SK-N-SH treated with all-trans-retinoic acid at 6 μM for 48 hours (cell line): Measurements from ENCODE around the gene BAZ1A.

Experiments
- ATAC-seq: fragments of 200-7000 bp; cut with Tn5 transposase; 3 replicates; pipeline ENCODE4 v1.9.1; 2020; ENCODE audit warnings: mild to moderate bottlenecking, moderate library complexity
- ARNTL ChIP-seq: fragments of 450-650 bp; formaldehyde crosslinking; IDR thresholded peaks from 2 replicates; pipeline ENCODE4 v1.5.0; 2020; ENCODE audit warnings: low read depth, mild to moderate bottlenecking, moderate library complexity, borderline replicate concordance
- BACH2 ChIP-seq: fragments of 250-450 bp; sonication (Bioruptor Pico); IDR thresholded peaks from 2 replicates; pipeline ENCODE4 v1.9.0; 2021; ENCODE audit warnings: mild to moderate bottlenecking, borderline replicate concordance
- CREB5 ChIP-seq: fragments of 250-450 bp; sonication (Bioruptor Pico); IDR thresholded peaks from 2 replicates; pipeline ENCODE4 v1.5.1; 2020; ENCODE audit warnings: low read depth, mild to moderate bottlenecking, moderate library complexity
- CSDC2 ChIP-seq: fragments of 250-450 bp; sonication (Bioruptor Pico); IDR thresholded peaks from 2 replicates; pipeline ENCODE4 v1.5.0; 2020; ENCODE audit warnings: mild to moderate bottlenecking, moderate library complexity
- CSRNP3 ChIP-seq: fragments of 250-450 bp; sonication (Bioruptor Pico); IDR thresholded peaks from 2 replicates; pipeline ENCODE4 v1.5.1; 2021; ENCODE audit warnings: mild to moderate bottlenecking, moderate library complexity
- GLIS3 ChIP-seq: fragments of 250-450 bp; sonication (Bioruptor Pico); IDR thresholded peaks from 2 replicates; pipeline ENCODE4 v1.5.0; 2020; ENCODE audit warnings: mild to moderate bottlenecking, moderate library complexity
- ISL1 ChIP-seq: fragments of 250-450 bp; sonication (Bioruptor Pico); IDR thresholded peaks from 2 replicates; pipeline ENCODE4 v2.1.2; 2022; ENCODE audit warnings: mild to moderate bottlenecking, moderate library complexity
- OSR1 ChIP-seq: fragments of 250-450 bp; sonication (Bioruptor Pico); IDR thresholded peaks from 2 replicates; pipeline ENCODE4 v1.8.0; 2022; ENCODE audit warnings: moderate library complexity, mild to moderate bottlenecking, inconsistent platforms
- PATZ1 ChIP-seq: fragments of 250-450 bp; sonication (Bioruptor Pico); IDR thresholded peaks from 2 replicates; pipeline ENCODE4 v1.8.0; 2020; ENCODE audit warnings: mild to moderate bottlenecking, moderate library complexity, borderline replicate concordance
- POU6F1 ChIP-seq: fragments of 250-450 bp; sonication (Bioruptor Pico); IDR thresholded peaks from 2 replicates; pipeline ENCODE4 v1.8.0; 2021; ENCODE audit warnings: low read depth, mild to moderate bottlenecking, moderate library complexity, borderline replicate concordance
- PPARA ChIP-seq: fragments of 250-450 bp; sonication (Bioruptor Pico); IDR thresholded peaks from 2 replicates; pipeline ENCODE4 v1.5.0; 2020; ENCODE audit warnings: mild to moderate bottlenecking, borderline replicate concordance
- RARB ChIP-seq: fragments of 250-450 bp; sonication (Bioruptor Pico); IDR thresholded peaks from 2 replicates; pipeline ENCODE4 v1.8.0; 2021; ENCODE audit warnings: mild to moderate bottlenecking, moderate library complexity
- SNAI2 ChIP-seq: fragments of 250-450 bp; sonication (Bioruptor Pico); IDR thresholded peaks from 2 replicates; pipeline ENCODE4 v1.5.0; 2020; ENCODE audit warnings: mild to moderate bottlenecking, moderate library complexity
- TCF4 ChIP-seq: fragments of 250-450 bp; sonication (Bioruptor Pico); IDR thresholded peaks from 2 replicates; pipeline ENCODE4 v1.8.0; 2021; ENCODE audit warnings: mild to moderate bottlenecking, moderate library complexity, borderline replicate concordance
- TOX ChIP-seq: fragments of 250-450 bp; sonication (Bioruptor Pico); IDR thresholded peaks from 2 replicates; pipeline ENCODE4 v1.8.0; 2021; ENCODE audit warnings: mild to moderate bottlenecking, moderate library complexity, borderline replicate concordance
- TSHZ2 ChIP-seq: fragments of 250-450 bp; sonication (Bioruptor Pico); IDR thresholded peaks from 2 replicates; pipeline ENCODE4 v1.5.0; 2020; ENCODE audit warnings: mild to moderate bottlenecking, moderate library complexity
- ZC3H10 ChIP-seq: fragments of 250-450 bp; sonication (Bioruptor Pico); IDR thresholded peaks from 2 replicates; pipeline ENCODE4 v1.5.1; 2021; ENCODE audit warnings: mild to moderate bottlenecking, moderate library complexity
- ZFP3 ChIP-seq: fragments of 250-450 bp; sonication (Bioruptor Pico); IDR thresholded peaks from 2 replicates; pipeline ENCODE4 v1.5.0; 2020; ENCODE audit warnings: mild to moderate bottlenecking, moderate library complexity
- ZFP30 ChIP-seq: fragments of 450-650 bp; formaldehyde crosslinking; IDR thresholded peaks from 2 replicates; pipeline ENCODE4 v1.5.0; 2022; ENCODE audit warnings: mild to moderate bottlenecking, moderate library complexity
- ZNF70 ChIP-seq: fragments of 450-650 bp; formaldehyde crosslinking; IDR thresholded peaks from 2 replicates; pipeline ENCODE4 v1.5.0; 2020; ENCODE audit warnings: mild to moderate bottlenecking, moderate library complexity
- ZNF8 ChIP-seq: fragments of 450-650 bp; formaldehyde crosslinking; IDR thresholded peaks from 2 replicates; pipeline ENCODE4 v1.5.0; 2020; ENCODE audit warnings: mild to moderate bottlenecking, moderate library complexity

BAZ1A gene

GRCh38 chr14:34781242-34781641 is 93.9 kb downstream of the BAZ1A start:
- TF ChIP-seq ZFP3 (CRISPR knock-in tag) (no peak), TSHZ2 (CRISPR knock-in tag) (no peak)
- ATAC-seq: peak; percentile 60

- ATAC-seq: no peak
- TF ChIP-seq ISL1 (CRISPR knock-in tag) (no peak), CSRNP3 (CRISPR knock-in tag) (no peak), PATZ1 (CRISPR knock-in tag) (no peak), BACH2 (no peak), POU6F1 (CRISPR knock-in tag) (no peak), ZNF70 (CRISPR knock-in tag) (no peak), TOX (CRISPR knock-in tag) (no peak), SNAI2 (no peak), ZFP3 (CRISPR knock-in tag) (no peak), OSR1 (CRISPR knock-in tag) (no peak), ARNTL (no peak), GLIS3 (CRISPR knock-in tag) (no peak), CREB5 (no peak), TCF4 (CRISPR knock-in tag) (no peak), ZNF8 (CRISPR knock-in tag) (no peak), PPARA (CRISPR knock-in tag) (no peak)
Measured at GRCh38 chr14:34780646-34781045, 94.5 kb downstream of the BAZ1A start.

GRCh38 chr14:34778744-34779143 is 96.4 kb downstream of the BAZ1A start:
- TF ChIP-seq OSR1 (CRISPR knock-in tag): no peak
- TF ChIP-seq ZC3H10 (CRISPR knock-in tag): no peak
- TF ChIP-seq CSRNP3 (CRISPR knock-in tag): no peak
- no peak for TF ChIP-seq TOX (CRISPR knock-in tag)
- TF ChIP-seq BACH2: no peak
- no peak for TF ChIP-seq ZFP30 (CRISPR knock-in tag)
- TF ChIP-seq POU6F1 (CRISPR knock-in tag): no peak
- no peak for TF ChIP-seq TCF4 (CRISPR knock-in tag)
- no peak for TF ChIP-seq ZNF70 (CRISPR knock-in tag)
- no peak for TF ChIP-seq GLIS3 (CRISPR knock-in tag)
- TF ChIP-seq ARNTL: no peak
- no peak for TF ChIP-seq RARB (CRISPR knock-in tag)
- no peak for TF ChIP-seq SNAI2
- TF ChIP-seq ZFP3 (CRISPR knock-in tag): no peak
- TF ChIP-seq ZNF8 (CRISPR knock-in tag): no peak
- TF ChIP-seq ISL1 (CRISPR knock-in tag): no peak
- no peak for TF ChIP-seq TSHZ2 (CRISPR knock-in tag)
- TF ChIP-seq CSDC2 (CRISPR knock-in tag): no peak

More at GRCh38 chr14:34778744-34779143, 96.4 kb downstream of the BAZ1A start:
- ATAC-seq: no peak
